Measurements from ENCODE around the gene EFTUD2.

DNA sequence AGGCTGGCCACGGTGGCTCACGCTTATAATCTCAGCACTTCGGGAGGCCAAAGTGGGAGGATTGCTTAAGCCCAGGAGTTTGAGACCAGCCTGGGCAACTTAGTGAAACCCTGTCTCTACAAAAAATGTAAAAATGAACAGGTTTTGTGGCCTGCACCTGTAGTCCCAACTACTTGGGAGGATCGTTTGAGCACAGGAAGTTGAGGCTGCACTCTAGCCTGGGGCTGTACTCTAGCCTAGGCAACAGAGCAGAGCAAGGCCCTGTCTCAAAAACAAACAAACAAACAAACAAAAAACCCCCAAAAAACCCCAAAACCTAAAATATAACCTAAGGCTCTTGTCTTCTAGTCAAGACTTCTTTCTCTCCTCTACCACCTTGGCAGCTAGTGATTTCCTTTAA, 59.0 kb downstream of the EFTUD2 start:
- TF ChIP-seq POLR2A (IDR thresholded peaks at IDR 0.05; ENCODE audit: borderline replicate concordance, extremely low read depth, insufficient read depth, insufficient read length) (no peak), JUND (IDR thresholded peaks at IDR 0.05) (no peak), ZFX (IDR thresholded peaks at IDR 0.05) (no peak), EZH2phosphoT487 (IDR thresholded peaks at IDR 0.05; ENCODE audit: borderline replicate concordance) (no peak), EZH2 (IDR thresholded peaks at IDR 0.05) (no peak), YY1 (IDR thresholded peaks at IDR 0.05; ENCODE audit: extremely low read depth, insufficient replicate concordance, low read depth, low read length) (no peak), POLR2AphosphoS5 (IDR thresholded peaks at IDR 0.05; ENCODE audit: low read depth, low read length) (no peak), SRF (IDR thresholded peaks at IDR 0.05; ENCODE audit: low read depth) (no peak), RAD21 (IDR thresholded peaks at IDR 0.05; ENCODE audit: low read depth) (no peak), ZNF274 (IDR thresholded peaks at IDR 0.05; ENCODE audit: low read depth, low read length) (no peak), TCF7L2 (IDR thresholded peaks at IDR 0.05; ENCODE audit: borderline replicate concordance, extremely low read depth, insufficient read depth, insufficient read length) (no peak)
- TF ChIP-seq, protein P1, sequence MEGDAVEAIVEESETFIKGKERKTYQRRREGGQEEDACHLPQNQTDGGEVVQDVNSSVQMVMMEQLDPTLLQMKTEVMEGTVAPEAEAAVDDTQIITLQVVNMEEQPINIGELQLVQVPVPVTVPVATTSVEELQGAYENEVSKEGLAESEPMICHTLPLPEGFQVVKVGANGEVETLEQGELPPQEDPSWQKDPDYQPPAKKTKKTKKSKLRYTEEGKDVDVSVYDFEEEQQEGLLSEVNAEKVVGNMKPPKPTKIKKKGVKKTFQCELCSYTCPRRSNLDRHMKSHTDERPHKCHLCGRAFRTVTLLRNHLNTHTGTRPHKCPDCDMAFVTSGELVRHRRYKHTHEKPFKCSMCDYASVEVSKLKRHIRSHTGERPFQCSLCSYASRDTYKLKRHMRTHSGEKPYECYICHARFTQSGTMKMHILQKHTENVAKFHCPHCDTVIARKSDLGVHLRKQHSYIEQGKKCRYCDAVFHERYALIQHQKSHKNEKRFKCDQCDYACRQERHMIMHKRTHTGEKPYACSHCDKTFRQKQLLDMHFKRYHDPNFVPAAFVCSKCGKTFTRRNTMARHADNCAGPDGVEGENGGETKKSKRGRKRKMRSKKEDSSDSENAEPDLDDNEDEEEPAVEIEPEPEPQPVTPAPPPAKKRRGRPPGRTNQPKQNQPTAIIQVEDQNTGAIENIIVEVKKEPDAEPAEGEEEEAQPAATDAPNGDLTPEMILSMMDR (IDR thresholded peaks at IDR 0.05 in 2 of 3, conservative IDR thresholded peaks at IDR 0.05 in 1 of 3; ENCODE audit: borderline replicate concordance in 1 of 3, insufficient read depth in 1 of 3, low read depth in 2 of 3, low read length in 2 of 3): no peak
- TF ChIP-seq, protein P2, sequence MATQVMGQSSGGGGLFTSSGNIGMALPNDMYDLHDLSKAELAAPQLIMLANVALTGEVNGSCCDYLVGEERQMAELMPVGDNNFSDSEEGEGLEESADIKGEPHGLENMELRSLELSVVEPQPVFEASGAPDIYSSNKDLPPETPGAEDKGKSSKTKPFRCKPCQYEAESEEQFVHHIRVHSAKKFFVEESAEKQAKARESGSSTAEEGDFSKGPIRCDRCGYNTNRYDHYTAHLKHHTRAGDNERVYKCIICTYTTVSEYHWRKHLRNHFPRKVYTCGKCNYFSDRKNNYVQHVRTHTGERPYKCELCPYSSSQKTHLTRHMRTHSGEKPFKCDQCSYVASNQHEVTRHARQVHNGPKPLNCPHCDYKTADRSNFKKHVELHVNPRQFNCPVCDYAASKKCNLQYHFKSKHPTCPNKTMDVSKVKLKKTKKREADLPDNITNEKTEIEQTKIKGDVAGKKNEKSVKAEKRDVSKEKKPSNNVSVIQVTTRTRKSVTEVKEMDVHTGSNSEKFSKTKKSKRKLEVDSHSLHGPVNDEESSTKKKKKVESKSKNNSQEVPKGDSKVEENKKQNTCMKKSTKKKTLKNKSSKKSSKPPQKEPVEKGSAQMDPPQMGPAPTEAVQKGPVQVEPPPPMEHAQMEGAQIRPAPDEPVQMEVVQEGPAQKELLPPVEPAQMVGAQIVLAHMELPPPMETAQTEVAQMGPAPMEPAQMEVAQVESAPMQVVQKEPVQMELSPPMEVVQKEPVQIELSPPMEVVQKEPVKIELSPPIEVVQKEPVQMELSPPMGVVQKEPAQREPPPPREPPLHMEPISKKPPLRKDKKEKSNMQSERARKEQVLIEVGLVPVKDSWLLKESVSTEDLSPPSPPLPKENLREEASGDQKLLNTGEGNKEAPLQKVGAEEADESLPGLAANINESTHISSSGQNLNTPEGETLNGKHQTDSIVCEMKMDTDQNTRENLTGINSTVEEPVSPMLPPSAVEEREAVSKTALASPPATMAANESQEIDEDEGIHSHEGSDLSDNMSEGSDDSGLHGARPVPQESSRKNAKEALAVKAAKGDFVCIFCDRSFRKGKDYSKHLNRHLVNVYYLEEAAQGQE (IDR thresholded peaks at IDR 0.05; ENCODE audit: low read depth): no peak
- TF ChIP-seq, protein P3, sequence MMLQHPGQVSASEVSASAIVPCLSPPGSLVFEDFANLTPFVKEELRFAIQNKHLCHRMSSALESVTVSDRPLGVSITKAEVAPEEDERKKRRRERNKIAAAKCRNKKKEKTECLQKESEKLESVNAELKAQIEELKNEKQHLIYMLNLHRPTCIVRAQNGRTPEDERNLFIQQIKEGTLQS (IDR thresholded peaks at IDR 0.05): no peak
